AG04450 (cell line): ENCODE results near the gene ABHD3. TPM values are rescaled to one million over a fixed set of nuclear protein-coding genes. Genes with fewer than 3 reads are reported as not detected.

Experiments
- CTCF ChIA-PET: fragments of 300-600, 350-600 bp; formaldehyde crosslinking; extraction: SDS; loops from one replicate; lab custom pipeline; 2022; ENCODE audit warnings: antibody characterized with exemption, inconsistent platforms; lab: Charles Lee
- POLR2A ChIA-PET: fragments of 350-600 bp; formaldehyde crosslinking; extraction: SDS; loops from one replicate; lab custom pipeline; 2021; ENCODE audit warnings: antibody characterized with exemption, inconsistent platforms; lab: Yijun Ruan, JAX
- DNase-seq: peaks from one replicate; pipeline ENCODE4 v3.0.0-alpha.2; 2011; ENCODE audit warnings: low read depth, low spot score
- H3K27ac ChIP-seq: one replicate; pipeline ENCODE4 v1.5.1; 2012; ENCODE audit warnings: low read depth, low read length, control low read depth
- H3K27me3 ChIP-seq: one replicate; pipeline ENCODE4 v1.6.0; 2012; ENCODE audit warnings: low read length; ENCODE audit not compliant: control insufficient read depth, insufficient read depth
- H3K4me3 ChIP-seq: 2 replicates; pipeline ENCODE4 v1.5.1; 2011; ENCODE audit warnings: mild to moderate bottlenecking, low read depth, low read length, control low read depth
- H3K9me3 ChIP-seq: 2 replicates; pipeline ENCODE4 v1.5.1; 2012; ENCODE audit warnings: low read length; ENCODE audit not compliant: control insufficient read depth, insufficient read depth
- polyA minus RNA-seq: library from RNA; depleted of rRNA, polyadenylated mRNA; stranded (reverse); fragments of >200 nt; gene quantifications from 2 replicates; pipeline ENCODE4 v1.2.3, GENCODE V29; 2011; rRNA and poly(A)+ RNA removed
- polyA plus RNA-seq: library from polyadenylated mRNA; depleted of rRNA; stranded (reverse); fragments of >200 nt; gene quantifications from 2 replicates; pipeline ENCODE4 v1.2.3, GENCODE V29; 2011; rRNA removed
- TF ChIP-seq, protein P1 (sequence below): IDR thresholded peaks from 2 replicates; pipeline ENCODE4 v1.5.1; 2011; ENCODE audit warnings: low read depth, low read length, control low read depth, inconsistent platforms

ABHD3 gene
- polyA plus RNA-seq (3.9 and 5.7 TPM in 2 replicates), polyA minus RNA-seq (1.3 and 3.7 TPM in 2 replicates)

DNA sequence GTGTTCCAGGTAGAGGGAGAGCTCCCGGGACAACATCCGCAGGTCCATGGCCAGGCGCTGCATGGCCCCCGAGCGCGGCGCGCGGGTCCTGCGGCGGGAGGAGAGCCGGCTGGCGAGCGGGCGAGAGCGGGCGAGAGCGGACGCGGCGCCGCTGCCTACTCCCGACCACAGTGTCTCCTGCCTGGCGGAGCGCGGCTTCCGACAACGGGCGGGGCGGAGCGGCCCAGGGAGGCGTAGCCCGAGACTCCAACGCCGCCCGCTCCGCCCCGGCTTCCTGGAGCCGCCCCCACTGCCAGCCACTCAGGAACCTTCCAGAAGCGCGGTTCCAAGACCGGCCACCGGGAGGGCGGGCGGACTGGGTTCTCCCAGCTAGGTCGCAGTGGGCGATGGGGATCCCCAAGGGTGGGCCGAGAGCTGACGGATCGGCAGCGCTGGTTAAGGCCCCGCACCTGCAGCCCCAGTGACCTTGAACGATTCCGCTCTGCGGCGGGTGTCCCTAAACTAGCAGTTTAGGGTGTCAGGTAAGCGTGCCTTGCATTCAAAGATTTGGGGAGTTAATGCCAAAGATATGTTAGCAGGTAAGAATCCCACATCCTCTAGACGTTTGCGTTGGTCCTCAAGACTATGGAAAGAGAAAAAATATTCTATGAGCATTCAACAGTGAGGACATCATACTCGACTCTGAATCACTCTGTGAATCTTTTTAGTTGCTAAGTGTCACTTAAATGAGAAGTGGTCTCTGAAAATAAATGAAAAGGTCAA, at the start of gene ABHD3:
ABHD3 (minus strand) TSS at position 172 of the 762 bp plus-strand sequence; CDS start at position 63, 109 bp downstream.
- TF ChIP-seq, protein P1, sequence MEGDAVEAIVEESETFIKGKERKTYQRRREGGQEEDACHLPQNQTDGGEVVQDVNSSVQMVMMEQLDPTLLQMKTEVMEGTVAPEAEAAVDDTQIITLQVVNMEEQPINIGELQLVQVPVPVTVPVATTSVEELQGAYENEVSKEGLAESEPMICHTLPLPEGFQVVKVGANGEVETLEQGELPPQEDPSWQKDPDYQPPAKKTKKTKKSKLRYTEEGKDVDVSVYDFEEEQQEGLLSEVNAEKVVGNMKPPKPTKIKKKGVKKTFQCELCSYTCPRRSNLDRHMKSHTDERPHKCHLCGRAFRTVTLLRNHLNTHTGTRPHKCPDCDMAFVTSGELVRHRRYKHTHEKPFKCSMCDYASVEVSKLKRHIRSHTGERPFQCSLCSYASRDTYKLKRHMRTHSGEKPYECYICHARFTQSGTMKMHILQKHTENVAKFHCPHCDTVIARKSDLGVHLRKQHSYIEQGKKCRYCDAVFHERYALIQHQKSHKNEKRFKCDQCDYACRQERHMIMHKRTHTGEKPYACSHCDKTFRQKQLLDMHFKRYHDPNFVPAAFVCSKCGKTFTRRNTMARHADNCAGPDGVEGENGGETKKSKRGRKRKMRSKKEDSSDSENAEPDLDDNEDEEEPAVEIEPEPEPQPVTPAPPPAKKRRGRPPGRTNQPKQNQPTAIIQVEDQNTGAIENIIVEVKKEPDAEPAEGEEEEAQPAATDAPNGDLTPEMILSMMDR = peak; percentile 45
- DNase-seq = peak; percentile 62
- ChIA-PET CTCF (interaction anchor here (1.3 to 1.6 kb wide), 2 partner anchors 26 to 104 kb away, joined by 3 to 6 read pairs; partner anchors contain the start of gene ESCO1), POLR2A (interaction anchor here (0.6 to 2.0 kb wide), 5 partner anchors 15 to 37 kb away, joined by 3 to 15 read pairs (median 3); partner anchors contain the start of gene MIB1)
- H3K27ac ChIP-seq = peak within 1 kb of the TSS; percentile 39
- peaks cover 2% of the 10 kb centered on the region; the same call in 1 of the 2 replicates for H3K9me3 ChIP-seq
- peak within 1 kb of the TSS; percentile 85 for H3K4me3 ChIP-seq
- H3K27me3 ChIP-seq = no peaks in the 10 kb centered on the region

DNA sequence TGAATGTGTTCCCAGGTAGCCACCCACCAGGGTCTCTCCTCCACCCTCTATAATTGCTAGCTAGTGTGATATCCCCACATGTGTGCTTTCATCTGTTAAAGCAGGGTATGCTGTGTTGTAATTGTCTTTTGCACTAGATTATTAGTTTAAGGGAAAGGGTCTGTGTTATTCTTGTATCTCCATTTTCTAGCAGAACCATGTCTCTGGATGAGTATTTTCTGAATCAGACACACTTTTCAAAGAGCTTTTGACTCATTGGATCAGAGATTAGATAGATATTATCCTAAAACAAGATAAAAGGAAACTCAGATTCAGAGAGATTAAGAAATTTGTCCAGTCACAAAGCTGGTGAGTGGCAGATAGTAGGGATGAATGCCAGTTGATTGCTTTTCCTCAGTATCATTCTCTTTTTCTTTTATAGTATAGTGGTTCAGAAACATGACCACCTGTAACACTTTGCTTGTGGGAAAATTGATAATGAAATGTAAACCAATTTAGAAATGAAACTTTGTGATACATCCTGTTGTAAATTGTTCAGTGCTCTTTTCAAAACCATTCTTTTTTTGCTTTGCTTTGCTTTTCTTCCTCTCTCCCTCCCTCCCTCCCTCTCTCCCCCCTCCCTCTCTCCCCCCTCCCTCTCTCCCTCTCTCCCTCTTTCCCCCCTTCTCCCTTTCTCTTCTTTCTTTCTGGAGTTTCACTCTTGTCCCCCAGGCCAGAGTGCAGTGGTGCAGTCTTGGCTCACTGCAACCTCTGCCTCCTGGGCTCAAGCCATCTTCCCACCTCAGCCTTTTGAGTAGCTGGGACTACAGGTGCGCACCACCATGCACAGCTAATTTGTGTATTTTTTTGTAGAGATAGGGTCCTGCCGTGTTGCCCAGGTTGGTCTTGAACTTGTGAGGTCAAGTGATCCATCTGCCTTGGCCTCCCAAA, 43.5 kb upstream of the ABHD3 start:
- ChIA-PET POLR2A (interaction anchor here (1.0 kb wide), 1 partner anchor 12 kb away, joined by 3 read pairs; no protein-coding TSS in a partner anchor), CTCF (interaction anchor here (0.8 to 1.2 kb wide), 3 partner anchors 72 to 147 kb away, joined by 3 to 4 read pairs (median 3); partner anchors contain the start of gene ESCO1)
- TF ChIP-seq, protein P1 = no peak
- Histone ChIP-seq H3K27me3 (no peaks in the 10 kb centered on the region), H3K27ac (no peak overlapping the region), H3K9me3 (no peaks in the 10 kb centered on the region), H3K4me3 (no peak overlapping the region)
- no peak for DNase-seq

DNA sequence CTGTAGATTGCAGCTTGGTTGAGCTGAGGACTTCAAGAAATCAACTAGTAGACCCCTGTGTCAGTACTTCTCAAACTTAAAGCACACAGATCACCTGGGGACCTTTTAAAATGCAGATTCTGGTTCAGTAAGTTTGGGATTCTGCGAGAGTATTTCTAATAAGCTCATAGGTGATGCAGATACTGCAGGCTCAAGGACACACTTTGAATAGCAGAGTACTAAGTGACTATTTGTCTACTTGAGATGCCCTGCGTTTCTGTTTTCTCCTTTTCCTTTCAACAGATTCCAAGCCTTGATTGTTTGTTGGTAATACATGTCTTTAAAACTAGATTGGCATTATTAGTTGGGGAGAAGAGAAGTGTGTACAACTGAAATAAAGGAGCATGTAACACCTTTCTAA, 42.7 kb upstream of the ABHD3 start:
- TF ChIP-seq, protein P1 = no peak
- Histone ChIP-seq H3K4me3 (no peak overlapping the region), H3K27me3 (no peaks in the 10 kb centered on the region), H3K27ac (no peak overlapping the region), H3K9me3 (no peaks in the 10 kb centered on the region)
- DNase-seq = no peak
- POLR2A ChIA-PET = no interaction called here
- CTCF ChIA-PET = interaction anchor here (0.5 to 1.6 kb wide), 3 partner anchors 114 to 146 kb away, joined by 3 to 5 read pairs (median 4); partner anchors contain the start of gene SNRPD1

DNA sequence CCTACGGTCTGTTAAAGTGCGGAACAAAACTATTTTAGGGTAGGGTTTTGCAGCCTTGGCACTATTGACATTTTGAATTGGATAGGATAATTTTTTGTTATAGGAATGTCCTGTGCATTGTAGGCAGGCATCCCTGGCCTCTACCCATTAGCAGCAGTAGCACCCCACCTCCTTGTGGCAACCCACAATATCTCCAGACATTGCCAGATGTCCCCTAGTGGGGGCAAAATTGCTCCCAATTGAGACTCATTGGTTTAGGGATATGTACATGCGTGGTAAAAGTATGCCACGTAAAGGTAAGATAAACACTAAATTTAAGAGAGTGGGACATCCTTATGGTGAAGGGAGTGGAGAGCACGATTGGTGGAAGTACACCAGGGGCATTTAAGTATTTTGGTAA, 40.7 kb upstream of the ABHD3 start:
- TF ChIP-seq, protein P1 = no peak
- H3K9me3 ChIP-seq = no peaks in the 10 kb centered on the region
- no peak overlapping the region for H3K27ac ChIP-seq
- CTCF ChIA-PET = no interaction called here
- no peak overlapping the region for H3K4me3 ChIP-seq
- no peak for DNase-seq
- no peaks in the 10 kb centered on the region for H3K27me3 ChIP-seq
- POLR2A ChIA-PET = no interaction called here
